ENCODE data around the gene APLN.

Gene APLN

GRCh38 chrX:129654652-129655546 lies at the start of gene APLN:
TSS of gene APLN (minus strand) at chrX:129654956. CDS start at chrX:129654630, 326 bp downstream.
- no peak for DNase-seq

GRCh38 chrX:129704491-129704890 lies 49.7 kb upstream of the APLN start:
- no peak for DNase-seq

- DNase-seq, result no peak
Observed at GRCh38 chrX:129701624-129702069, 46.9 kb upstream of the APLN start.

- DNase-seq, result no peak
Observed at GRCh38 chrX:129700536-129700935, 45.8 kb upstream of the APLN start.

GRCh38 chrX:129698150-129698549 lies 43.4 kb upstream of the APLN start:
- no peak for DNase-seq

GRCh38 chrX:129697204-129697829 lies 42.6 kb upstream of the APLN start:
- DNase-seq, result no peak

- DNase-seq, result no peak
Observed at GRCh38 chrX:129696463-129697155, 41.9 kb upstream of the APLN start.

- DNase-seq, result no peak
Observed at GRCh38 chrX:129695937-129696336, 41.2 kb upstream of the APLN start.

- no peak for DNase-seq
Observed at GRCh38 chrX:129695535-129695934, 40.8 kb upstream of the APLN start.

- no peak for DNase-seq
Observed at GRCh38 chrX:129694805-129695204, 40.0 kb upstream of the APLN start.

- no peak for DNase-seq
Observed at GRCh38 chrX:129693354-129693753, 38.6 kb upstream of the APLN start.

- DNase-seq, result no peak
Observed at GRCh38 chrX:129690435-129690834, 35.7 kb upstream of the APLN start.

GRCh38 chrX:129689796-129690195 lies 35.0 kb upstream of the APLN start:
- no peak for DNase-seq

- DNase-seq, result no peak
Observed at GRCh38 chrX:129688097-129688496, 33.3 kb upstream of the APLN start.

- DNase-seq, result no peak
Observed at GRCh38 chrX:129686422-129686948, 31.7 kb upstream of the APLN start.

GRCh38 chrX:129682979-129683378 lies 28.2 kb upstream of the APLN start:
- no peak for DNase-seq

- DNase-seq, result no peak
Observed at GRCh38 chrX:129679901-129680300, 25.1 kb upstream of the APLN start.

GRCh38 chrX:129678614-129679195 lies 23.9 kb upstream of the APLN start:
- DNase-seq, result peak; percentile 39

GRCh38 chrX:129667412-129667811 lies 12.7 kb upstream of the APLN start:
- DNase-seq, result no peak

- no peak for DNase-seq
Observed at GRCh38 chrX:129665916-129666644, 11.3 kb upstream of the APLN start.

GRCh38 chrX:129663171-129663570 lies 8.4 kb upstream of the APLN start:
- no peak for DNase-seq

- no peak for DNase-seq
Observed at GRCh38 chrX:129661369-129661768, 6.6 kb upstream of the APLN start.

Data from NCI-H510A treated with DMSO at 0.1 percent for 48 hours (cell line).